ENCODE measurements around the gene NCOA4. TPM values are rescaled to one million over a fixed set of nuclear protein-coding genes. Genes with fewer than 3 reads are reported as not detected.

The NCOA4 gene
- total RNA-seq: 123 and 131 TPM in 2 replicates

DNA sequence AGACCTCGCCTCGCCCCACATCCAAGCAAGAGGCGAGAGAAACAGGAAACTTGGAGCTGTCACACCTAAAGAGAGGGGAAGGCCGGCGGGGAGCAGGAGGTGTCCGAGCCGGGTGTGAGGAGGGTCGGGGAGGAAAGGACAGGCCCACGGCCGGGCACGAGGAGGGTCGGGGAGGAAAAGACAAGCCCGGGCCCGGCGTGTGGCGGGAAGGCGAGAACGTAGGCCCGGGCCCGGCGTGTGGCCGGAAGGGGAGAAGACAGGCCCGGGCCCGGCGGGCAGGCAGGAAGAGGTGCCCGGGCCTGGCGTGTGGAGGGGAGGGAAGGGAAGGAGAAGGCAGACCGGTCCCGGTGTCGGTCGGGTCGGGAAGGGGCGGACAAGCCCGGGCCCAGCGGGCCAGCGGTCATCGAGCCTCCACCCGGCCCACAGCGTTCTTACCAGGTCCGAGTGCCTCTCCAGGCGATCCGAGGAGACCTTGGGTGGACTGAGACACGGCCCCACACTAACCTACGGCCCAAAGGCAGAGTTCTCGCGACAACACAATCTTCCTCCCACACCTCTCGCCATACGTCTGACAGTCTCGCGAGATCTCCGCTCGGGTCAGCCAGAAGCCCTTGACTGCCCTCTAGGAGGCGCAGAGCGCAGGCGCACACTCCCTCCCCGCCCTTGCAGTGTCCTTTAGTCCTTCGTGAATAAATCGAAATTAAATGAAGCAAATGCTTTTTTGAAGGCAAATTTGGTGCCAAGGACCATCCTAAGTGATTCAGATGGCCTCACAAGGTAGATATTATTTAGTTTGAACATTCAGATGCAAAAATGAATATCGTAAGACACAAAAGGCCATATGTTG lies at the start of gene NCOA4:
Gene NCOA4, minus strand, starts transcription at position 533 of the 847 bp plus-strand sequence. CDS start 13,943 bp downstream, outside the sequence.
- H3K36me3 ChIP-seq (ENCODE audit: control insufficient read depth, insufficient read depth, low read length): no peaks in the 10 kb centered on the region
- peak within 1 kb of the TSS; percentile 69 for H3K4me3 ChIP-seq (ENCODE audit: low read depth, low read length)
- TF ChIP-seq, protein P1, sequence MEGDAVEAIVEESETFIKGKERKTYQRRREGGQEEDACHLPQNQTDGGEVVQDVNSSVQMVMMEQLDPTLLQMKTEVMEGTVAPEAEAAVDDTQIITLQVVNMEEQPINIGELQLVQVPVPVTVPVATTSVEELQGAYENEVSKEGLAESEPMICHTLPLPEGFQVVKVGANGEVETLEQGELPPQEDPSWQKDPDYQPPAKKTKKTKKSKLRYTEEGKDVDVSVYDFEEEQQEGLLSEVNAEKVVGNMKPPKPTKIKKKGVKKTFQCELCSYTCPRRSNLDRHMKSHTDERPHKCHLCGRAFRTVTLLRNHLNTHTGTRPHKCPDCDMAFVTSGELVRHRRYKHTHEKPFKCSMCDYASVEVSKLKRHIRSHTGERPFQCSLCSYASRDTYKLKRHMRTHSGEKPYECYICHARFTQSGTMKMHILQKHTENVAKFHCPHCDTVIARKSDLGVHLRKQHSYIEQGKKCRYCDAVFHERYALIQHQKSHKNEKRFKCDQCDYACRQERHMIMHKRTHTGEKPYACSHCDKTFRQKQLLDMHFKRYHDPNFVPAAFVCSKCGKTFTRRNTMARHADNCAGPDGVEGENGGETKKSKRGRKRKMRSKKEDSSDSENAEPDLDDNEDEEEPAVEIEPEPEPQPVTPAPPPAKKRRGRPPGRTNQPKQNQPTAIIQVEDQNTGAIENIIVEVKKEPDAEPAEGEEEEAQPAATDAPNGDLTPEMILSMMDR (IDR thresholded peaks at IDR 0.05; ENCODE audit: insufficient read depth, low read length, poor library complexity, severe bottlenecking): peak; percentile 81
- DNase-seq (ENCODE audit: low read depth): peak; percentile 90
- no peaks in the 10 kb centered on the region for H3K27me3 ChIP-seq (ENCODE audit: control insufficient read depth, insufficient read depth, low read length)

DNA sequence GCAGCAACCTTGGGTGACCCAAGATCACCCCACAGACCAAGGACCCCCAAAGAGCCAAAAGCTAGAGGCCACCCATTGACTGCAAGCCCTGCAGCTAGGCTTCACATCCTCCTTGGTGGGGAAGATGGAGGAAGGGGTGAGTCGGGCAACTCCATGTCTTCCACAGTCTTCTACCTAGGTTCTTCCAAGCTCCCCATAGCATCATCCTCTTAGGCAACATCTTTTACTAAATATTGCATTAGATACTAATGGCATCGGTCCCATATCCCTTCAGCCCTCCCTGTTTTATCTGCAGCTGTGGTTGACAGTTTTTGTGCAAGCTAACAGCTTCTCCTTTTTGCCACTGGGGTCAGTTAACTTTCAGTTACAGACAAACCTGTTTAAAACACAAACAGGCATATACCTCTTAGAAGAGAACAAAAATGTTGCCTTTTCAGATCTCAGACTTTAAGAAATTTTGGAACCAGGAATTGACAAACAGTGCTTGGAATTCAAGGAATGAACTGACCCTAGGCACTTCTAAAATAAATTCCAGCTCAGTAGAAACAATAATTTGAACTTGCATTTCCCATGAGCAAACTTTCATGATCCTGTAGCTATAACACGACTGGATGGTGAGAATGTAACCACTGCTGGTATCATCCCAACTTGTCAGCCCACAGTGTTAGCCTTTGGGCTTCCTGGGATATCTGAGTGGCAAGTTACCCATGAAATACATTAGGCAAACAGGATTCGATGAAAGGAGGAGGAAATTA lies 49.6 kb upstream of the NCOA4 start:
- Histone ChIP-seq H3K36me3 (ENCODE audit: control insufficient read depth, insufficient read depth, low read length) (no peaks in the 10 kb centered on the region), H3K27me3 (ENCODE audit: control insufficient read depth, insufficient read depth, low read length) (no peaks in the 10 kb centered on the region), H3K4me3 (ENCODE audit: low read depth, low read length) (no peak overlapping the region)
- DNase-seq (ENCODE audit: low read depth): no peak
- TF ChIP-seq, protein P1 (IDR thresholded peaks at IDR 0.05; ENCODE audit: insufficient read depth, low read length, poor library complexity, severe bottlenecking): no peak

DNA sequence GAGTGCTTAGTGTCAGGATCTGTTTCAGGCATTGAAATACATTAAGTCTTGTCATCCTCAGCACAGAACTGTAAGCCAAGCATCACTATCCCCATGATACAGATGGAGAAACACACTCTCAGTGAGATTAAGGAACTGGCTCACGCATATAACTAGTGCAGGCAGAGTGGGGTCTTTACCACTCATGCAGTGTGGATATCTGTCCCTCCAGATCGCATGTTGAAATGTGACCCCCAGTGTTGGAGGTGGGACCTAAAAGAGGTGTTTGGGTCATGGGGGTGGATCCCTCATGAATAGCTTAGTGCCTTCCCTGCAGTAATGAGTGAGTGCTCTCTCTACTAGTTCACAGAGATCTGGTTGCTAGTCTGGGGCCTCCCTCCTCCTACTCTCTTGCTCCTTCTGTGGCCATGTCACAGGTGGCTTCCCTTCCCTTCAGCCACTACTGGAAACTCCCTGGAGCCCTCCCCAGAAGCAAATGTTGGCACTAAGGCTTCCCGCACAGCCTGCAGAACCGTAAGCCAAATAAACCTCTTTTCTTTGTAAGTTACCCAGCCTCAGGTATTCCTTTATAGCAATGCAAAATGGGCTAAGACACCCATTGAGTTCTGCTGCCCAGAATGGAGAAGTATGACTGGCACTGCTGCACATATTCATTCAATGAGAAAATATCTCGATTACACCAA lies 47.4 kb upstream of the NCOA4 start:
- DNase-seq (ENCODE audit: low read depth): no peak
- H3K4me3 ChIP-seq (ENCODE audit: low read depth, low read length): no peak overlapping the region
- TF ChIP-seq, protein P1 (IDR thresholded peaks at IDR 0.05; ENCODE audit: insufficient read depth, low read length, poor library complexity, severe bottlenecking): no peak
- H3K36me3 ChIP-seq (ENCODE audit: control insufficient read depth, insufficient read depth, low read length): no peaks in the 10 kb centered on the region
- H3K27me3 ChIP-seq (ENCODE audit: control insufficient read depth, insufficient read depth, low read length): no peaks in the 10 kb centered on the region

DNA sequence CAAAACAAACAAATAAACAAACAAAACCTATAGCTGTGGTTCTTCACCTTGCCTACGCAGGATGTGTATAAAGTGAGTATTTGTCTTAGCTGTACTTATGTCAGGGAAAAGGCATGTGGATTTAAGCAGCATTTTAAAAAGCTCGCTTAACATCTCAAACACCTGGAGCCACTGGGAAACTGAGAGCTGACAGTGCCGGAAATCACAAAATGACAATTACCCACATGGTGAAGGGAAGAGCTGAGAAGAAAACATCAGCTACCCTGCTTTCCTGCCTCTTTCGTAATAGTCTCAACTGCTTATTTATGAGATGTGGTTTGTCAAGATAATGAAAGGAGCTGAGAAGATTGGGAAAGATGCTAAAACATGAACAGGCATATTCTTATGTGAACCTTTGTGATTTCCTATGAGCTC lies 46.7 kb upstream of the NCOA4 start:
- H3K4me3 ChIP-seq (ENCODE audit: low read depth, low read length): no peak overlapping the region
- TF ChIP-seq, protein P1 (IDR thresholded peaks at IDR 0.05; ENCODE audit: insufficient read depth, low read length, poor library complexity, severe bottlenecking): no peak
- no peaks in the 10 kb centered on the region for H3K27me3 ChIP-seq (ENCODE audit: control insufficient read depth, insufficient read depth, low read length)
- no peak for DNase-seq (ENCODE audit: low read depth)
- no peaks in the 10 kb centered on the region for H3K36me3 ChIP-seq (ENCODE audit: control insufficient read depth, insufficient read depth, low read length)

DNA sequence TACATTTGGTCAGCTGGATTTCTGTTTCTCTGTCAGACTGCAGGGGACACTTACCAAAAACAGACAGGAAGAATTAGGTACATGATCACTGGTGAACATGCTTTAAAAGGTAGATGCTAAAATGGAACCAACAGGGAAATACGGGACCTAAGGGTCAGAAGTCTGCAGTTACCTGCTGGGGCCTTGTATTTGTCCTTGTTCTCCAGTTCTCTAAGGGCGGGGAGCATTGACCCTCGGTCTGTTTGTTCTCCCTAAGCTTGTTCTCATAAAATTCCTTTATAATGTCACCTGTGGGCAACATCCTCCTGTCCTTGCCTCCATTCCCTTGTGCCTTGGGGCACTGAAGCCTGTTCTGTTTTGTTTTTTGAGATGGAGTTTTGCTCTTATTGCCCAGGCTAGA lies 45.4 kb upstream of the NCOA4 start:
- H3K27me3 ChIP-seq (ENCODE audit: control insufficient read depth, insufficient read depth, low read length): no peaks in the 10 kb centered on the region
- TF ChIP-seq, protein P1 (IDR thresholded peaks at IDR 0.05; ENCODE audit: insufficient read depth, low read length, poor library complexity, severe bottlenecking): no peak
- DNase-seq (ENCODE audit: low read depth): no peak
- H3K4me3 ChIP-seq (ENCODE audit: low read depth, low read length): no peak overlapping the region
- H3K36me3 ChIP-seq (ENCODE audit: control insufficient read depth, insufficient read depth, low read length): no peaks in the 10 kb centered on the region
